ENCODE measurements around the gene PLEKHM1. TPM values are rescaled to one million over a fixed set of nuclear protein-coding genes. Genes with fewer than 3 reads are reported as not detected.
"Not testable (repeated sequence)": the region's sequence is repeated elsewhere in the genome, so short reads cannot be mapped to it uniquely, and the experiment has no call there.

Gene PLEKHM1
- total RNA-seq, 1 donor from 2014 or later: 66.9 TPM

DNA sequence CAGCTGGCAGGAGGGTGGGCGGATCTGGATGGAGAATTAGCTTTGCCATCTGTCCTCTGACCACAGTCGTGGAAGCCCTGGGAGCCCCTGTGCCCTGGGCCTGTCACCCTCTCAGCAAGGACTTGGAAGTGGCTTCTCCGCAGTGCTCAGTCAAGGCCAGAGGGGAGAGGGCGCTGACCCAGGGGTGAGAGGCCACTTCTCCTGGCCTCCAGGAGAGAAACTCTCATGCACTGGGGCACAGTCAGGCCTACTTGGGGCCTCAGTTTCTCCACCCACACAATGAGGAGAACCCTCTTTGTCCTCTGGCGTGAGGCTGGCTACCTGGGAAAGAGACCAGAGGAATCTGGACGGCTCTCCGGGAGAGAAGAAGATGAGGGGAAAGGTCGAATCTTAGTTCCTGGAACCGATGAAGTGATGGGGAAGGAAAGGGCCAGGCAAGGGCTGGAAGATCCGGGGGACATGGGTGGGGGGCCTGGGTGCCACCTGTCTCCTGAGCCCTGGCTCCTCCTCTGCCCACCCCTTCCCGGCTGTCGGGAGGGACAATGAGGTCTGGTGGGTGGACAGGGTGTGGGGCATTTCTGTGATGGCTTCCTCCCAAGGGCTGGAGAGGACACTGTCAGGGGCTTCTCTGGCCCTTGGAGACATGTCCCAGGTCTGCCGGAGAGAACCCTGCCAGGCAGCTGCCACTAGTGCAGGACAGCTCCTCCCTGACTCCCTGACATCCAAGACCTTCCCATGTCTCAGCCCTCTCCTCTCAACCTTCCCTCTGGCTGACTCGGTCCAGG, 48.8 kb downstream of the PLEKHM1 start:
- DNase-seq (ENCODE audit: low spot score): peak; percentile 35

DNA sequence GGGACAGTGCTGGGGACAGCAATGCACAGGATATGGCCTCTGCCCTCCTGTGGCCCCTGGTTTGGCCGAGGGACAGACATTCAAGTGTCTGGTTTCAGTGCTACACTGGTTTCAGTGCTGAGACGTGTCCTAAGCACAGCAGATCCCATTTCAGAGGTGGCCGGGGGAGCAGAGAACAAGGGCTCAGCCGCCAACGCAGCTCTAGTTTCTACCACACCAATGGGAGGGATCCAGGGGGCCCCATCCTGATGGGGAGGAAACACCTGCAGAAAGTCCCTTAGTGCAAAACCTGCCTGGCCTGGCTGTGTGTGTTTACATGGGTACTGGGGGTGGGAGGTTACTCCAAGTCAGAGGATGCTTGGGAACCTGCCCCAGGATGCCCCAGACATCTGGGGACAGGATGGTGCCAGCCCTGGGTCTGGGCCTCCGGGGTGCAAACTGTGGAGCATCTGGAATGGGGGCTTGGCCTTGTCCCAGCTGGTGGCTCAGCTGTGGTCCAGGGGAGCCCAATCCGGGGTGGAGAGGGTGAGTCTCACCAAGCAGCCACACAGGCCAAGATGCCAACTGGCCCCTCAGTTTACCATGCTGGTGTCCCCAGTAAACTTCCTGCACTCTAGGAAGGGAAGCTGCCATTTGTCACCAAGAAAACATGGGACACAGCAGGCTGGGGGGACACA, 49.5 kb downstream of the PLEKHM1 start:
- DNase-seq (ENCODE audit: low spot score): not testable (repeated sequence)

DNA sequence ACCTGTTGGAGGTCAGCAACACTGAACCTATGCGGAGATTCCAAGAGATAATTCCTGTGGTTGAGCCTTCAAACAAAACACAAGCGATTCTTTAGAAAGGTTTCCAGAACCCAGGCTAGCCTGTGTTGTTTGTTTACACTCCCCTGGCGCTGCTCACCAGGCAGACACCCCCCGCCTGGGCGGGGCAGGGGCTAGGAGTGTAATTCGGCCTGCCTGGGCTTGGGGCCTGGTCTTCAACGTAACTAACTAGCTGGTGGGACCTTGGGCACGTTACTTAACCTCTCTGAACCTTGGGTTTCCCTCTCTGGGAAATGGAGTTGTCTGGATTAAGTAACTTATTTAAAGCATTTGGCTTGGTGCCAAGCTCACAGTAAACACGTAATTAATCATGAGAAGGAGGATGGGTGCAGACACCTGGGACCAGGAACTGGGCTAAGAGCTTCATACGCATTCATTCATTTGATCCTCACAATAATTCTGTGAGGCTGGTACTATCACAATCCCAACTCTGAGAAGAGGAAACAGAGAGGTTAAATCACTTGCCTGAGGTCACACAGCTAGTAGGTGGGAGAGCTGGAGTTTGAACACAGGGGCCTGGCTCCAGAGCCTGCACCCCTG, 50.3 kb downstream of the PLEKHM1 start:
- DNase-seq (ENCODE audit: low spot score): no peak

DNA sequence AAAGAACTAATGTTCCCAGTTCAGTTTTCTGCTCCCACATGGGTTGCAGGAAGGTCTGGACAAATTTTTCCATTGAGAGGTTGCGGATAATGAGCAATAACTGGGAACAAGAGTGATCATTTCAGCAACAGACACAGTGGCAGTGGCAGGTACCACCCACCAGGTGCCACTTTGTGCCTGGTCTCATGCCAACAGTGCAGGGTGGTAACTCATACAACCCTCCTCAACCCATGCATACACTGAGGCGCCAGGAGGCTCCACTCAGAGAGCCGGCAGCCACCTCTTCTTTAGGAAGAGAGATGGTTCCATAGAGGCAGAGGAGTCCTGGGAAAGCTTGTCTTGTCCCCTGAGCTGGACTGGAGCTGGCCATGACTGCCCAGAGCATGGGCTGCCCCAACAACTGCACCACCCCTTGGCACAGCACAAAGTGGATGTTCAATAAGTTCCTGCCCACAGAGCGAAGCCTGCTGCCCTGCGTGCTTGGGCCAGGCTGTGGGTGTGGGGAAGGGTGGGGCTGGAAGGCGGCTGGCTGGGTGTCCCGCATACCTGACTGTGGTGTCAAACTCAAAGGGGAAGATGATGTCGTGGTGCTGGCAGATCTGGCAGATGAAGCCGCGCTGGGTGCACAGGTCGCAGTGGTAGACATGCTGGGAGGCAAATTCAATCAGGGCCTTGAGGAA, 51.5 kb downstream of the PLEKHM1 start:
- DNase-seq (ENCODE audit: low spot score): no peak

DNA sequence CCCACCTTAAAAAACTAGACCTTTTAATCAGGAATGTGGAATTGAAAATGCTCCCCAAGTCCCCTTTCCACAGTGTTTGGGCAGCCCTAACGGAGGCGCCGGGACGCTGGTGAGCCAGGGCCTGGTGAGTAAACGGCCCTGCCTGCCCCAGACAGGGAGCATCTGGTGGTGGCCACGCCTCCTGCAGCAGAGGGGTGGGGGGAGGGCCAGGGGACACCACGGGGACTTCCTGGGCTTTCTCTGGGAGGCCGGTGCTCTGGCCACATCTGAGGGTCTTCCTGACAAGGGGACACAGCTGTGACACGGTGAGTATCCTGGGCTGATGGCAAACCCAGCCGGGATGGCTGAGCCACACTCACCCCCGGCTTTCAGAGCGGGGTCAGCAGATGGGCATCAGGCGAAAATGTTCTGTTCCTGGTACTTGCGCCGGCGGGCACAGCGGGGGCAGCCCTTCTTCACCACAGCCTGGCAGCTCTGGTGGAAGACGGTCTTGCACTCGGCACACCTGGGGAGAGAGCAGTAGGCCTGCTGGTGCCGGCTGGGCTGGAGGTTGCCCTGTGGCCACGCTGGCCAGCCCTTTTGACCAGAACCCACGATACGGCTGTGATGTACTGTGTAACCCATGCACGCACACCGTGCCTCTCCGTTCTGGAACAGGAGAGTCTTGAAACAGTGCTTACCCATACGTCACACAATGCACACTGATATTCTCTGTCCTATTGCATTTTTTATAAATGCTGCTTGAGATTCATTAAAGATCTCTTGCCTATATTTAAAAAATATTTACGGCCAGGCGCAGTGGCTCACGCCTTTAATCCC, 52.8 kb downstream of the PLEKHM1 start:
- DNase-seq (ENCODE audit: low spot score): no peak

DNA sequence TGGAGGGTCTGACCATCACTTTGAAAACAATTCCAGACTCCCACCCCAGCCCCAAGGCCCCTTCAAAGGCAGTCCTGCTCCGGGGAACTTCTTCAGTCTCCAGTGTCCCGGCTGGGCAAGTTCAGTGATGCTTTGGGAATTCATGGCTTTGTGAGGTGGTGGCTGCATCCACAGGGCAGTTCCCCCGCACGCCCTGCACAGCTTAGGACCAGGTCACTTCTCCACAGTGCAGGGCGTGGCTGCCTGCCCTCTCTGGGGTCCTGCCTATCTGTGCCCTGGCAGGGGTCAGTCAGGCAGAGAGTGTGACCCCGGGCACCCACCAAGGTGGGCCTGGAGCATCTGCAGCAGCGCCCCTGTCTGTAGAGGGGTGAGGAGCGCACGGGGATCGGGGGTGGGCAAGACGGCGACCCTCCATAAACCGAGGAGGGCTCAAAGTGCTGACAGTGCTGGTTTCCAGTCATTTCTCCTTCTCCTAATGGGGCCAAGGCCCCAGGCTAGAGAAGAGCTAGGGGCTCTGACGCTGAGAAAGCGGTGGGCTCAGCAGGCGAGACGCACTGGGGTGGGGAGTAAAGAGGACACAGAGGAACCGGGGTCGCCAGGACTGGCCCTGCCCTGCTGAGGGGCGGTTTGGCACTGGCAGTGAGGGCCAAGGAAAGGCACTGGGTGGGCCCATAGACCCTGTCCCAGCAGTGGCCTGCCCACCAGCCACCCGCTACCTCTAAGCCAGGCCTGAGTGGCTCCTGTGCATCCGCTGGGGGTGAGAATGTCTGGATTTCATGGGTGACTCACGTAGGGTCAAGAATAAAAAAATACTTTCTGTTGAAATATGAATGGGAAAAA, 53.7 kb downstream of the PLEKHM1 start:
- DNase-seq (ENCODE audit: low spot score): no peak

DNA sequence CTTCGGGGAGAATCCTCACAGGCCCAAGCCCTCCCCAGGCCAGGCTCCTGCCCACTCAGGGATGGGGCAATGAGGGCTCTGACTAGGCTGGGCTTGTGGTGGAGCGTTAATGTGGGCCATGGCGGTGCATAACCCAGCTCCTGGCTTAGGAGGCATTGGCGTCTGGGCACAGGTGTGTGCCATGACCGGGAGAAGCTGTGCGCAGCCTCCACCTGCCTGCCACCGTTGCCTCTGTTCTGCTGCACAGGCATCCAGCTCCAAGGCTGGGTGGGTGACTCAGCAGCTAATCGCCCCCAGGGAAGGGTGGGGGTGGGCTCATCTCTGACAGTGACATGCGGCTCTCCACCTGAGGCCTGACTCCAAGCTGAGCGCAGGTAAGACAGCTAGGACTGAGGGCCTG, 54.4 kb downstream of the PLEKHM1 start:
- no peak for DNase-seq (ENCODE audit: low spot score)

DNA sequence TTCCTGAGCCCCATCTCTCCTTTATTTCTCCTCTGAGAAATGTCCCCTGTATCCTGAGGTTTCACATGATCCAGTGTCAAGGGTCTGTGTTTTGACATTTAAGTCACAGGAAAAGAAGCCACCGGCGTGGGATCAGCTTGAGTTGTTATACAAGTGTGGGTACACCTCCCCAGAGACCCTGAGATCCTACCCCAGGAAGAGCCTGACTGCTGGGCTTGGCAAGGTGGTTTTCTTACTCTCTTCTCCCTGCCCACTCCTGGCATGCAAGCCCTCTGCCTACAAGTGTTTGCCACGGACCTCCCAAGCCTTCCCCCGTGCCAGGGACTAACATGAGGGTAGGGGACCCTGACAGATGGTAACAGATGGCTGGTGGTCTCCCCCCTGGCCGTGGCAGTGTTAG, 55.0 kb downstream of the PLEKHM1 start:
- DNase-seq (ENCODE audit: low spot score): no peak

DNA sequence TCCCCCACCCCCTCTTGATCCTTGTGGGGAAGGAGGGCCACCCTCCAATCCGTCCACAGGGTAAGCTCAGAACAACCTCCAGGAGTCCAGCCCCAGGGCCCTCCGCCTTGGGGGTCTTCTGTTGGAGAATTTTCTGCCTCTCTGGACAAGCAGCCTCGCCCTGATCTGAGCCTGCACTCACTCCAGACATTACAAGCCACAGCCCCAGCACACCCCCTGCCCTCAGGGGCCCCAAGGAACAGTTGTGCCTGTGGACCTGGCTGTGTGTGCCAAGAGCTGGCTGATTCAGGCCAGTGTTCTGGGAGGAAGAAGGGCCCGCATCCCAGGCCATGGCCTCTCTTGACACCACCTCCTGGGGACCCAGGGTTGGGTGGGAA, 57.4 kb downstream of the PLEKHM1 start:
- no peak for DNase-seq (ENCODE audit: low spot score)

DNA sequence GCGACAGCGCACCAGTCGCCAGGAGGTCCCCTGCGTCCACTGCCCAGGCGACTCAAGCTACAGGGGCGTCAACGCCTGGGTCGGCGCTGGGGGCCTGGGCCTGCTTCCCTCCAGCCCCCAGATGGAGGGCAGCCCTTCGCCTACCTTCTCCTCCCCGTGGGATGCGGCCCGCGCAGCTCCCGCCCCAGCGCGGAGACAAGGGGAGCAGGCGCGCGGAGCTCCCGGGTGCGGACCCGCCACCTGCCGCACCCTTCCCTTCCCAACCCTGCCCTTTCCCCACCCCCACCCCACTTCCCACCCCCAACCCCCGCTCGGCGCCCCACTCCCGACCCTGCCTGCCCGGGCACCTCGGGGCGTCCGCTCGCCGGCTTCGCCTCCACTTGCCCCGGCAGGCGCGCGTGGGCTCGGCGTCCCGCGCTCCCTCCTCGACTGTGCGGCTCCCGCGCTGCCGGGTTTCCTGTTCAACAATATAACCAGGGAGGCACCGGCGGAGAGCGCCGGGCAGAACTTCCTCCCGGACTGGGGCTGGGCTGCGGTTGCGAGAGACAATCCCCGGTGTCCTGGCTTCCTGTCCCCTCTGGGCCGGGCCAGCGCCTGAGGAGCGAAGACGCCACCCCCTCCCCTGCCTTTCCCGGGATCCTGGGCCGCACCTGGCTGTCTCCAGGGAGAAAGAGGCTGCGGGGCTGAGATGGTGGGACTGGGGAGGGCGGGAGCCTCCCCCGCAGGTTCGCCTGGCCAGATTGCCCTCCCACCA, 57.9 kb downstream of the PLEKHM1 start, which contains the start of gene ARHGAP27:
Gene ARHGAP27 (minus strand): TSS at position 466 of the 754 bp plus-strand sequence. CDS start 2,591 bp downstream, outside the sequence.
- peak; percentile 77 for DNase-seq (ENCODE audit: low spot score)

DNA sequence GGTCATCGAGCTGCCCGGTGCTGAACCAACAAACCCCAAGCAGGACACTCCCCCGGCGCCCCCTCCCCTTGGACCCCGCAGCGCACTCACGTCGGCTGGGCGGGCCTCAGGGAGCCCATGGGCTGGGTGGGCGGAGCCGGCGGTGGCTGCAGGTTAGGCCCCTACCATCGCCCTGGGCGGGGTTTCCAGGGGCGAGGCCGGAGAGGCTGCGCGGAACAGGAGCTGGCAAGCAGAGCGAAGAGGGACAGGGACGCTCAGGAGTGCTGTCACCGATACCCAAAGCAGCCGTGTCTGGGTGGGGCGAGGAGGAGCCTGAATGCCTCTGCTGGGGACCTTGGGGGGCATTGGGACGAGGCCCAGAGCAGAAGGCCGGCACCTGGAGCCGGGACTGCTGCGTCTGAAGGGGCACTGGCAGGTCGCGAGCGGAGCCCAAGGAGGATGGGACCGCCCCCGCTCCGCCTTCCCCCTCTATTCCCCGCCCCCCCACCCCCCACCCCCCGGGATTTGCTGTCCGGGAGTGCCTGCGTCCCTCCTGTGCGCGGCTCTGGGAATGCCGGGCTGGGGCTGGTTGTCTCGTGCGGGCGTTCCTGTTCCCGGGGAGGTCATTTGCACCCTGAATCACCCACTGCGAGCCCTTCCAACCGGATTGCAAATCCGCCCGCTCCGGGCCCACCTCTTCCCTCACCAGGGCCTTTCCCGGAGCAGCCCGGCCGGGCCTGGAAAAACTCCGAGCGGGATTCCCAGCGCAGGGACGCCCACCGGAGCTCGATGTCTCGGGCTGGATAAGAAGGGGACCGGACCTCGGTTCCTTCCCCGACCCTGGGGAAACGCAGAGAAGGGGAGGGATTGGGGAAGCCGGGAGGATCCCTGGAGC, 58.8 kb downstream of the PLEKHM1 start:
- peak; percentile 93 for DNase-seq (ENCODE audit: low spot score)

DNA sequence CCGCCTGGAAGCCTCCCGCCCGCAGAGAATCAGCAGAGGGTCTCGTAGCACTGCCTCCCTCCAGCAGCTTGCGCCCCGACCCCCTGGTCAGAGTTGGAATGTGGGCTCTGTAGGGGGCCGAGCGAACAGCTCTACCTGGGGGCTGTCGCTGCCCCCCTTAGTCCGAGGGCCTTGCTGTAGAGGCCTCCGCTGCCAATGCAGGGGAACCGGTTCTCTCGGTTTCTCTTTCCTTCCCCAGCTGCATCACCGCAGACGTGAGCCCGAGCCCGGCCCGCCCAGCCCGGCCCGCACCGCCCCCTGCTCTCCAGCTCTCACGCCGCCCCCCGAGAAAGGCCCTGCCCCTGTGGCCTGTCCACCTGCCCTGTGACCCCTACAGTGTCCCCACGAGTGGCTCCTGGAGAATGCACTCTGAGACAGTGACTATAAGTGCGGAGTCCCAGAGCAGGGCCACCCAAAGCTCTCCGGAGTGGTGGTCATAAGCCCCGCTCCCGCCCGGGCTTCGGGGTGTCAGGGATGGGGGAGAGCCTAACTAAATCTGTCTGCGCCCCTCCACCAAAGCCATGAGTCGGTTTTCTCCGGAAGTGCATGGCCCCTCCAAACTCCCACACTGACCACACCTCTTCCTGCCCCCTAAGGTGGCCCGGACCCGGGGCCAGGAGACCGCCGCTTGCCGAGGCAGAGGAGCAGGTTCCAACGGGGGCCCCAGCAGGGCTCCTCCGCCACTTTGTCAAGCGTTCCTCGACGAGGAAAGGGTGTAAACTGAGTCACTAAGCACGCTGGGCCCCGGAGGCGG, 59.6 kb downstream of the PLEKHM1 start:
- peak; percentile 86 for DNase-seq (ENCODE audit: low spot score)

DNA sequence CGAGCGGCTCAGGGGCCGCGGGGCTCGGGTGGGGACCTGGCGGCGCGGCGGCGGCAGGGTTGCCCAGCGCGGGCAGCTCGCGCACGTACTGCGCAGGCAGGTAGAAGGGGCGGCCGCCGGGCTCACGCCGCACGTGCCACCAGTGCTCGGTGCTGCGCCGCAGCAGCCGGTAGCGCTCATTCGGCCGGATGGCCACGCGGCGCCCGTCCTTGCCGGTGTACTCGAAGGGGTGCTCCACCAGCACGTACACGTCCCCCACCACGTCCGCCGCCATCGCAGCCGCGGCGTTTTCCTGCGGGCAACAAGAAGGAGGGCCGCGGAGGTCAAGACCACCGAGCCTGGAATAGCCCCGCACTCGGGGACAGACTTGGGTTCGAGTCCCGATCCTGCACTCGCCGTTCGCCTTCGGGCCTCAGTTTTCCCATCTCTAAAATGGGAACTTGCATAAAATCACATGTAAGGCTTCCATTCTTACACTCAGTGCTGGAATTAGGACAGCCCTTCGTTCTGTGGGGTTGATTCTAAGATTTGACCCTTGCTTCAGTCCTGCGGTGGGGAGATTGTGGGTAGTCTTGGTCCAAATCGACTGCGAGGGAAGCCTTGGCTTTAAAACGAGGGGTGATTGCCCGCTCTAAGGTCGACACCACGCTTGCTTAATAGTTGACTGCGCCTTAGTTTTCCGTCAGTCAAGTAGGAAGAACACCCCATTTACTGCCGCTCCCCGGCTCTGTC, 60.3 kb downstream of the PLEKHM1 start:
- no peak for DNase-seq (ENCODE audit: low spot score)

DNA sequence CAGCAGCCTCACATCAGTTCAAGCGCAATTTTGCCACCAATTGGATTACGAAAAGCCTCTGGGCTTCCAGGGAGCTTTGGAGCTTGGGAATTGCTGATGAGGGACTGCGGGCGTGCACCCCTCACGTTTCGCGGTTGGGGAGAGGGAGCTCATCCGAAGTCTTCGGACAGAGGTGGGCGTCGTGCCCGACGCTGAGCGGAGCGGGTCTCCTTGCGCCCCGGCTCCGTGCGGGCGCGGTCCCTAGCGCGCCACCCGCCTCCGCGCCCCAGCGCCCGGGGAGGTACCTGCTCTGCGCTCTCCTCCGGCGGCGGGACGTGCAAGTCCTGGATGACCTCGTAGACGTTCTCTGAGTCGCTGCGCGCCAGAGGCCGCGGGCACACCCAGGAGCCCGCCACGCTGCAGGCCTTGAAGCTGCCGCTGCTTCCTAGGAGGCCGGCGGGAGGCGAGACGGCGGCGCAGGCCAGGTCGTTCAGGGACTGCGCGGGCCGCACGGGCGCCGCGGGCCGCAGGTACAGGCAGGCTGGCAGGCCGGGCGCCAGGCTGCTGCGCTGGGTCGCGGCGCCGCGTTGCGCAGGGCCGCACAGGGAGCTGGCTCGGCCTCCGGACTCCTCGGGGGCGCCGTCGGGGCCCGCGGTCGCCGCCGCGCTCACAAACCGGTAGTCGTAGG, 61.0 kb downstream of the PLEKHM1 start:
- no peak for DNase-seq (ENCODE audit: low spot score)

DNA sequence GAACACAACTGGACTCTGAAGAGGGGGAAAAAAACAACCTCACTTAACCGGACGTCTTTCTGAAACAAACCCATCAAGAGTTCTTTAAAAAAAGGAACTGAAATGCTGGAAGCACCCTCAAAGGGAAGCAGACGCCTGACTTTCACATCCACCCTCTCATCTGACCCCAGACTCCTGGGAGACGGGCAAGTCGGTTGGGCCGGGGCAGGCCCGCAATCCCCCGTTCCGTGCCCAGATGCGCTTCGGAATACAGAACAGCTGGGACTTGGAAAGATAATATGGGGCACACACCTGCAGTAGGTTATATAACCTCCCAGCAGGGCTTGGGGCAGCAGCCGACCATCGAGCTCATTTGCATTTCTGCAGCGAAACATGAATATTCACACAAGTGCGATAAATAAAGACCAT, 61.6 kb downstream of the PLEKHM1 start:
- no peak for DNase-seq (ENCODE audit: low spot score)

DNA sequence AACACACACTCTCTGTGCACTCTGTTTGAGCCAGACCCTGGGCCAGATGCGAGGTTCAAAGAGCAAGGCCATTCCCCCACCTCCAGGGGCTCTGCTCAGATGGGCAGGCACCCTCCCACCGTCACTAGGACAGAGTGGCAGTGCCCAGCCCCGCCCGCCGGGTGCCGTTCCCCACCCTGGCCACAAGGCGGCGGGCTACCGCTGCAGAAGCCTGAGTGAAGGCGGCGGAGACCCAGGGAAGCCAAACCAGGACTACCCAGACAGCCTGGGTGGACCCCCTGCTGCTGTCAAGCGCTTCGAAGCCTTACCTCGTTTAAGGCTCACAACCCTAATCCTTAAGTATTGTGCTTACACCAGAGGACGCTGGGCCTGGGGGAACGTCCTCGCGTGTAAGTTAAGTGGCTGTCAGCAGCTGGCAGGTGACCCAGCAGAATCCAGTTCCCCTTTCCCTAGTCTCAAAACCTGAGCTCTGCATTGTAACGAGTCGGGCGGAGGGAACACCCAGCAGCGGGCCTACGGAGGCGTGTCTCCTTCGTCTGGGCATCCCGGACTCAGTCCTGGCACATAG, 62.4 kb downstream of the PLEKHM1 start:
- peak; percentile 75 for DNase-seq (ENCODE audit: low spot score)
